Stimulated activated CD4-positive, alpha-beta T cell treated with anti-CD3 and anti-CD28 coated beads, TNF-alpha, amount 100 ng/mL, for 48 hours (primary cell): ENCODE results near the gene MIDN.

Source experiments
- DNase-seq, 3 donors: peaks; one replicate each; pipeline ENCODE4 v3.0.0-alpha.2; 2020; ENCODE audit warnings: low read depth in 3 of 3

Gene MIDN

GRCh38 chr19:1220976-1221903 is 27.1 kb upstream of the MIDN start:
- DNase-seq = no peak

GRCh38 chr19:1221904-1222255 is 26.5 kb upstream of the MIDN start:
- DNase-seq = no peak

- DNase-seq = no peak
These were observed 26.0 kb upstream of the MIDN start for GRCh38 chr19:1222394-1222793.

GRCh38 chr19:1223018-1223855 is 25.1 kb upstream of the MIDN start:
- no peak for DNase-seq

GRCh38 chr19:1224047-1224825 is 24.1 kb upstream of the MIDN start:
- no peak for DNase-seq

- DNase-seq = no peak
These were observed 23.5 kb upstream of the MIDN start for GRCh38 chr19:1224847-1225246.

GRCh38 chr19:1225440-1226226 is 22.8 kb upstream of the MIDN start:
- DNase-seq = no peak

GRCh38 chr19:1226227-1226518 is 22.2 kb upstream of the MIDN start:
- no peak for DNase-seq

GRCh38 chr19:1226522-1227303 is 21.7 kb upstream of the MIDN start:
- no peak for DNase-seq

- no peak for DNase-seq
These were observed 20.9 kb upstream of the MIDN start for GRCh38 chr19:1227304-1228054.

- DNase-seq = no peak
These were observed 20.0 kb upstream of the MIDN start for GRCh38 chr19:1228161-1228957.

GRCh38 chr19:1229056-1229923 is 19.1 kb upstream of the MIDN start:
- no peak for DNase-seq

- no peak for DNase-seq
These were observed 18.2 kb upstream of the MIDN start for GRCh38 chr19:1229924-1230782.

GRCh38 chr19:1230783-1231489 is 17.4 kb upstream of the MIDN start:
- no peak for DNase-seq

- DNase-seq = no peak
These were observed 16.4 kb upstream of the MIDN start for GRCh38 chr19:1231729-1232637.
